ENCODE data around the gene TNNC2. TPM values are rescaled to one million over a fixed set of nuclear protein-coding genes. Genes with fewer than 3 reads are reported as not detected.
"Not testable (repeated sequence)": the region's sequence is repeated elsewhere in the genome, so short reads cannot be mapped to it uniquely, and the experiment has no call there.

TNNC2 gene
- total RNA-seq, 1 donor from 2014 or later: 0.61 TPM

- TF ChIP-seq, protein P1, sequence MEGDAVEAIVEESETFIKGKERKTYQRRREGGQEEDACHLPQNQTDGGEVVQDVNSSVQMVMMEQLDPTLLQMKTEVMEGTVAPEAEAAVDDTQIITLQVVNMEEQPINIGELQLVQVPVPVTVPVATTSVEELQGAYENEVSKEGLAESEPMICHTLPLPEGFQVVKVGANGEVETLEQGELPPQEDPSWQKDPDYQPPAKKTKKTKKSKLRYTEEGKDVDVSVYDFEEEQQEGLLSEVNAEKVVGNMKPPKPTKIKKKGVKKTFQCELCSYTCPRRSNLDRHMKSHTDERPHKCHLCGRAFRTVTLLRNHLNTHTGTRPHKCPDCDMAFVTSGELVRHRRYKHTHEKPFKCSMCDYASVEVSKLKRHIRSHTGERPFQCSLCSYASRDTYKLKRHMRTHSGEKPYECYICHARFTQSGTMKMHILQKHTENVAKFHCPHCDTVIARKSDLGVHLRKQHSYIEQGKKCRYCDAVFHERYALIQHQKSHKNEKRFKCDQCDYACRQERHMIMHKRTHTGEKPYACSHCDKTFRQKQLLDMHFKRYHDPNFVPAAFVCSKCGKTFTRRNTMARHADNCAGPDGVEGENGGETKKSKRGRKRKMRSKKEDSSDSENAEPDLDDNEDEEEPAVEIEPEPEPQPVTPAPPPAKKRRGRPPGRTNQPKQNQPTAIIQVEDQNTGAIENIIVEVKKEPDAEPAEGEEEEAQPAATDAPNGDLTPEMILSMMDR (IDR thresholded peaks at IDR 0.05): no peak
- H3K9me3 ChIP-seq: no peaks in the 10 kb centered on the region
- H3K36me3 ChIP-seq: peaks cover 63% of the 10 kb centered on the region
- H3K4me3 ChIP-seq: no peak overlapping the region
- no peak overlapping the region for H3K27ac ChIP-seq
- ATAC-seq (no peak), DNase-seq (no peak)
- H3K27me3 ChIP-seq: no peaks in the 10 kb centered on the region
- intact Hi-C loops (cut with DNase I): no loop called here
- H3K4me1 ChIP-seq: peaks cover 7% of the 10 kb centered on the region
Observed at GRCh38 chr20:45810191-45810970, 16.7 kb downstream of the TNNC2 start.

- H3K27ac ChIP-seq: no peak overlapping the region
- no peak overlapping the region for H3K4me3 ChIP-seq
- peaks cover 65% of the 10 kb centered on the region for H3K36me3 ChIP-seq
- intact Hi-C loops (cut with DNase I): no loop called here
- no peaks in the 10 kb centered on the region for H3K4me1 ChIP-seq
- no peaks in the 10 kb centered on the region for H3K27me3 ChIP-seq
- no peaks in the 10 kb centered on the region for H3K9me3 ChIP-seq
- no peak for DNase-seq
- peak; percentile 13 for ATAC-seq
- TF ChIP-seq, protein P1 (IDR thresholded peaks at IDR 0.05): no peak
Observed at GRCh38 chr20:45801851-45802250, 25.3 kb downstream of the TNNC2 start.

- intact Hi-C loops (cut with DNase I): no loop called here
- ATAC-seq (peak; percentile 96), DNase-seq (no peak)
- no peaks in the 10 kb centered on the region for H3K27me3 ChIP-seq
- H3K27ac ChIP-seq: no peak overlapping the region
- H3K36me3 ChIP-seq: peaks cover 64% of the 10 kb centered on the region
- no peaks in the 10 kb centered on the region for H3K4me1 ChIP-seq
- TF ChIP-seq, protein P1 (IDR thresholded peaks at IDR 0.05): peak; percentile 73
- H3K4me3 ChIP-seq: no peak overlapping the region
- no peaks in the 10 kb centered on the region for H3K9me3 ChIP-seq
Observed at GRCh38 chr20:45798935-45799642, 28.0 kb downstream of the TNNC2 start.

DNA sequence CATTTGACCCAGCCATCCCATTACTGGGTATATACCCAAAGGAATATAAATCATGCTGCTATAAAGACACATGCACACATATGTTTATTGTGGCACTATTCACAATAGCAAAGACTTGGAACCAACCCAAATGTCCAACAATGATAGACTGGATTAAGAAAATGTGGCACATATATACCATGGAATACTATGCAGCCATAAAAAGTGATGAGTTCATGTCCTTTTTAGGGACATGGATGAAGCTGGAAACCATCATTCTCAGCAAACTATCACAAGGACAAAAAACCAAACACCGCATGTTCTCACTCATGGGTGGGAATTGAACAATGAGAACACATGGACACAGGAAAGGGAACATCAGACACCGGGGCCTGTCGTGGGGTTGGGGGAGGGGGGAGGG, 29.2 kb downstream of the TNNC2 start:
- peaks cover 59% of the 10 kb centered on the region for H3K36me3 ChIP-seq
- DNase-seq; intact Hi-C loops (cut with DNase I): not testable (repeated sequence)

GRCh38 chr20:45797510-45797909, 29.6 kb downstream of the TNNC2 start:
- H3K27me3 ChIP-seq; ATAC-seq; H3K9me3 ChIP-seq; H3K4me3 ChIP-seq; DNase-seq; H3K27ac ChIP-seq; intact Hi-C loops (cut with DNase I): not testable (repeated sequence)
- peaks cover 10% of the 10 kb centered on the region for H3K4me1 ChIP-seq
- peaks cover 54% of the 10 kb centered on the region for H3K36me3 ChIP-seq

More for the DNA sequence above, 29.2 kb downstream of the TNNC2 start:
- H3K4me1 ChIP-seq, ATAC-seq, H3K27ac ChIP-seq, H3K27me3 ChIP-seq, H3K9me3 ChIP-seq, H3K4me3 ChIP-seq: not testable (repeated sequence)

DNA sequence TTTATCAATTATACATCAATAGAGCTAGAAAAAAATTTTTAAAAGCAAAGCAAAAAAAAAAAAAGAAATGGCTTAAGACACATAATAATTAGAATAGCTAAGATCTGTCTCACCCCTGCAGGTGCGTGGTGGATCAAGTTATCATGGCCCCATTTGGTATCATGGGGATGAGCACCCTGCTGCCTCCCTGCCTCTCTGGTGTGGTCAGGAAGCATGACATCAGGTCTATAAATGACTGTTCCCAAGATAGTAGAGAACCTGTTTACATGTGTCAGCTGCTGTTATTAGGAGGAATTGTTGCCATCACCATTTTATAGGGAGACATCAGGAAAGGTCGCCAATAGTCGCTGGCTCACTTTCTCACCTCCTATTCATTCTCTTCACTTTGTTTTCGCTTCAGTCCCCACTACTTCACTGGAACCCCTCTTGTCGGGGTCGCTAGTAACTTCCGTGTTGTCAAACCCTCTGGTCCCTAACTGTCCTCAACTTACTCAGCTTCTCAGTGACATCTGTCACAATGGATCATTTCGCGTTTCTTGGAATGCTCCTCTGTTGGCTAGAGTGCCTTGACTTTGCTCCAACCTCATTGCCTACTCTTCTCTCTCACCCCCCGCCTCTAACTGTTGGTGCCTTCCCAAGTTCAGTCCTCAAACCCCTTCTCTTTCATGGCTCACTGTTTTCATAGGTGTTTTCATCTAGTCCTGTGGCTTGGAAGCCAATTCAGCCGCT, 30.6 kb downstream of the TNNC2 start:
- H3K27ac ChIP-seq: no peak overlapping the region
- H3K4me1 ChIP-seq: peaks cover 11% of the 10 kb centered on the region
- intact Hi-C loops (cut with DNase I): no loop called here
- no peak overlapping the region for H3K4me3 ChIP-seq
- ATAC-seq (no peak), DNase-seq (no peak)
- TF ChIP-seq, protein P1 (IDR thresholded peaks at IDR 0.05): no peak
- H3K9me3 ChIP-seq: no peaks in the 10 kb centered on the region
- peaks cover 44% of the 10 kb centered on the region for H3K36me3 ChIP-seq
- no peaks in the 10 kb centered on the region for H3K27me3 ChIP-seq

Measured in upper lobe of right lung (tissue), 1 donor.